GM19455 (cell line): Measurements from ENCODE around the gene RPF1.
A peak's percentile ranks its signal among the peaks of the same experiment; 100 is the strongest.
"Not testable (repeated sequence)": the region's sequence is repeated elsewhere in the genome, so short reads cannot be mapped to it uniquely, and the experiment has no call there.

Experiments used
- ATAC-seq: cut with Tn5 transposase; IDR thresholded peaks from one replicate; pipeline ENCODE4 v1.9.1; 2021; ENCODE audit not compliant: unreplicated experiment

The RPF1 gene

GRCh38 chr1:84489766-84490165 is 10.7 kb downstream of the RPF1 start:
- ATAC-seq, result no peak

- ATAC-seq, result no peak
Observed at GRCh38 chr1:84492726-84493125, 13.7 kb downstream of the RPF1 start.

GRCh38 chr1:84493747-84494146 is 14.7 kb downstream of the RPF1 start:
- ATAC-seq, result no peak

- ATAC-seq, result no peak
Observed at GRCh38 chr1:84496498-84496897, 17.4 kb downstream of the RPF1 start.

- ATAC-seq, result no peak
Observed at GRCh38 chr1:84497631-84498275, 18.7 kb downstream of the RPF1 start.

GRCh38 chr1:84502927-84503326 is 23.9 kb downstream of the RPF1 start:
- ATAC-seq, result no peak

GRCh38 chr1:84504580-84505492 is 25.8 kb downstream of the RPF1 start:
- ATAC-seq, result no peak

GRCh38 chr1:84505493-84506001 is 26.5 kb downstream of the RPF1 start:
- ATAC-seq, result peak; percentile 46

GRCh38 chr1:84506002-84506728 is 27.1 kb downstream of the RPF1 start, which contains the start of the genes GNG5 and SPATA1:
GNG5 (minus strand) TSS chr1:84506581; CDS start chr1:84506091, 490 bp downstream.
SPATA1 (plus strand) TSS chr1:84506386; CDS start chr1:84516360, 9,974 bp downstream.
- peak; percentile 83 for ATAC-seq

GRCh38 chr1:84506729-84507453 is 27.8 kb downstream of the RPF1 start:
- ATAC-seq, result no peak

GRCh38 chr1:84507887-84508286 is 28.8 kb downstream of the RPF1 start:
- not testable (repeated sequence) for ATAC-seq

GRCh38 chr1:84508510-84508909 is 29.4 kb downstream of the RPF1 start:
- ATAC-seq, result no peak

GRCh38 chr1:84509029-84509428 is 30.0 kb downstream of the RPF1 start:
- ATAC-seq, result no peak

- ATAC-seq, result no peak
Observed at GRCh38 chr1:84510165-84510564, 31.1 kb downstream of the RPF1 start.

- ATAC-seq, result no peak
Observed at GRCh38 chr1:84510668-84511067, 31.6 kb downstream of the RPF1 start.

GRCh38 chr1:84524590-84524989 is 45.5 kb downstream of the RPF1 start:
- ATAC-seq, result no peak

GRCh38 chr1:84525779-84526178 is 46.7 kb downstream of the RPF1 start:
- ATAC-seq, result no peak

- no peak for ATAC-seq
Observed at GRCh38 chr1:84538599-84538998, 59.5 kb downstream of the RPF1 start.

GRCh38 chr1:84539972-84540371 is 60.9 kb downstream of the RPF1 start:
- no peak for ATAC-seq

- ATAC-seq, result no peak
Observed at GRCh38 chr1:84540759-84541158, 61.7 kb downstream of the RPF1 start.

- no peak for ATAC-seq
Observed at GRCh38 chr1:84541679-84542078, 62.6 kb downstream of the RPF1 start.
